AG09319 (cell line): ENCODE results near the gene NBL1.

Experiments
- DNase-seq: peaks from one replicate; pipeline ENCODE4 v3.0.0-alpha.2; 2010; ENCODE audit warnings: low read depth; ENCODE audit errors: extremely low read depth
- CTCF ChIP-seq: IDR thresholded peaks from 2 replicates; pipeline ENCODE4 v1.5.1; 2011; ENCODE audit warnings: low read depth, mild to moderate bottlenecking, inconsistent platforms, low read length, moderate library complexity

NBL1 gene

DNA sequence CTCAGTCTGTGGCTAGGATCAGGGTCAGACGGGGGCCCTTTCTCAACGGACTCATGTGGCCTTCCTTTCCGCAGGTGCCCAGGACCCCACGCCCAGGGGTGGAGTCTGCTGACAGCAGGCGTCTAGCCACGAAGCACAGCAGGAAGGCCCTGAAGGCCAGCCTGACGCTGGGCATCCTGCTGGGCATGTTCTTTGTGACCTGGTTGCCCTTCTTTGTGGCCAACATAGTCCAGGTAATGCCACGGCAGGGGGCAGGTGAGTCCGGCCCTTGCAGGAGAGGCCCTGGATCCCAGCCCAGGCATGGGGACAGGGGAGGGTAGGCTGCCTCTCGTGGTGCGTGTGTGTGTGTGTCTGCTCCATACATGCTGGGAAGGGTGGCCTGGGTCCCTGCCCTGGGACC lies 34.4 kb downstream of the NBL1 start:
- TF ChIP-seq CTCF: no peak
- DNase-seq: no peak

DNA sequence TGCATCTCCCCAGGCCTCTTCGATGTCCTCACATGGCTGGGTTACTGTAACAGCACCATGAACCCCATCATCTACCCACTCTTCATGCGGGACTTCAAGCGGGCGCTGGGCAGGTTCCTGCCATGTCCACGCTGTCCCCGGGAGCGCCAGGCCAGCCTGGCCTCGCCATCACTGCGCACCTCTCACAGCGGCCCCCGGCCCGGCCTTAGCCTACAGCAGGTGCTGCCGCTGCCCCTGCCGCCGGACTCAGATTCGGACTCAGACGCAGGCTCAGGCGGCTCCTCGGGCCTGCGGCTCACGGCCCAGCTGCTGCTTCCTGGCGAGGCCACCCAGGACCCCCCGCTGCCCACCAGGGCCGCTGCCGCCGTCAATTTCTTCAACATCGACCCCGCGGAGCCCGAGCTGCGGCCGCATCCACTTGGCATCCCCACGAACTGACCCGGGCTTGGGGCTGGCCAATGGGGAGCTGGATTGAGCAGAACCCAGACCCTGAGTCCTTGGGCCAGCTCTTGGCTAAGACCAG lies 34.9 kb downstream of the NBL1 start:
- TF ChIP-seq CTCF: no peak
- DNase-seq: no peak

DNA sequence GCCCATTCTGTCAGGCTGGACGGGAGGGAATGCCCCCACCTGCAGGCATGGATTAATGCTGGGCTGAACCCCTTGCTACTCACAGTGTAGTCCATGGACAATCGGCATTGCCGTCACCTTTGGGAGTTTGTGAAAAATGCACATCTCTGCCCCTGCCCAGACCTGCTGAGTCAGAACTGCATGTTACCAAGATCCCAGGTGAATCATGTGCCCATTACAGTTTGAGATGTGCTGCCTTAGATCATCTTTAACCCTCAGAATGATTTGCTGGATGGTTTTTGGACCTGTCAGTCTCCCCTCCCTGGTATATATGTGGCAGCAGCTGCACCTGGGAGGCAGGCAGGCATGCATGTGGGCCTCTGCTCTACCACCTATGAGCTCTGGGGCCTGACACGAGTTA lies 35.6 kb downstream of the NBL1 start:
- no peak for TF ChIP-seq CTCF
- no peak for DNase-seq

- DNase-seq: no peak
- TF ChIP-seq CTCF: no peak
These were observed 36.5 kb downstream of the NBL1 start for GRCh38 chr1:19680644-19681043.

DNA sequence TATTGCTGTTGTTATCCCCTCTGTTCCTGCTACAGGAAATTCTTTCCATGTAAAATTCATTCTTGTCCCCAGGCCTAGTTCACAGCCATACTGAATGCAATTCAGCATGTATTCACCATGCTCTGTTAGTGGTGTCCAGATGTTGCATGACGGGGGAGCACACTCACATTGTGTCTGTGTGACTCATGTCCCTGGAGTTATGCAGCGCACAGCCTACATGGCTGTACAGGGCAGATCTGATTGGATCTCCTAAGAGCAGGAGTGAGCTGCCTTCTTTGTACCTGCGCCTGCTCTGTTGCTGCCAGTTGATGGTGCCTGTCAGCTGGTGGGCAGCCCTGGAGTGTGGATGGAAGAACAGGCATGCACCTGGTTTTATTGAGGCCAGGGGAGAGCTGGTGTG lies 38.1 kb downstream of the NBL1 start:
- TF ChIP-seq CTCF: no peak
- DNase-seq: peak; percentile 71

DNA sequence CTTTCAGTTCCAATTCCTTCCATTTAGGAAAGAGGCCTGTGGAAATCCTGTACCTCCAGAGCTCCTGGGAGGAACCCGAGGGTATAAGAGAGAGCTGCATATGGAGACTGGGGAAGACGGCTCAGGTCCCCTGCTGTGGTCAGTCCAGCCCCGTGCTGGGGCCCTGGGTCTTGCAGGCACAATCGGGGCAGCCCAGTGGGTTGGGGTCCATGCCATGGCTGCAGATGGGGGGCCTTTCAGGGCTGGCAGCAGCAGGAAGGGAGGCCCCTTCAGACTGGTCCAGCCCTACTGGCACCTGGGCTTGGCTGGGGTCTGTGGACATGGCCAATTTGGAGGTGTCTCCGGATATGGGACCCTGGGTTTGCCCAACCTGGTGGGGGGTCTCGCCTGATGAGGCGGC lies 38.8 kb downstream of the NBL1 start:
- DNase-seq: no peak
- no peak for TF ChIP-seq CTCF

GRCh38 chr1:19683351-19683750 lies 39.2 kb downstream of the NBL1 start:
- no peak for DNase-seq
- TF ChIP-seq CTCF: no peak

DNA sequence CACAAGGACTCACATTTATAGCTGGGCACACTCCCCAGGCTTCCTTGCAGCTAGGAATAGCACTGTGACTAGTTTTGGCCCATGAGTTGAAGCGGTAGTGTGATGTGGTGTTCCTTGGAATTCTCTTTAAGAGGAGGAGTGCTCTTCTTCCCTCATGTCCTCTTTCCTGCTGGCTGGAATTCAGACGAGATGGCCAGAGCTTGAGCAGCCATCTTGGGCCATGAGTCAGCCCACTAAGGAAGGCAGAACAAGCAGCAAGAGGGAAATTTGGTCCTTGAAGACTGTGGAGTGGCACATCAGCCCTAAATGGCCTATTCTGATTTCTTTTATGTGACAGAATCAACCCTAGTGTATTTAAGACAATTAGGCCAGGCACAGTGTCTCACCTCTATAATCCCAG lies 40.6 kb downstream of the NBL1 start:
- no peak for TF ChIP-seq CTCF
- no peak for DNase-seq
